T-helper 1 cell treated with Interleukin-12 subunit alpha and Interleukin-12 subunit beta and Interleukin-4 antibody, amounts not matched to agents 30 ng/mL and 1 ng/mL, for 36 hours (primary cell): ENCODE data around the gene CACNA1H. TPM values are rescaled to one million over a fixed set of nuclear protein-coding genes. Genes with fewer than 3 reads are reported as not detected.

Experiments used
- intact Hi-C: fragments of 100-400 bp; cut with micrococcal nuclease; formaldehyde crosslinking; loops from one replicate; pipeline ENCODE4 v1.15.1; 2024
- total RNA-seq: library from RNA; stranded (reverse); gene quantifications from 2 replicates; pipeline ENCODE4 v1.2.3, GENCODE V29; 2022

CACNA1H gene
- total RNA-seq, 1 donor from 2014 or later = 0.25 TPM

DNA sequence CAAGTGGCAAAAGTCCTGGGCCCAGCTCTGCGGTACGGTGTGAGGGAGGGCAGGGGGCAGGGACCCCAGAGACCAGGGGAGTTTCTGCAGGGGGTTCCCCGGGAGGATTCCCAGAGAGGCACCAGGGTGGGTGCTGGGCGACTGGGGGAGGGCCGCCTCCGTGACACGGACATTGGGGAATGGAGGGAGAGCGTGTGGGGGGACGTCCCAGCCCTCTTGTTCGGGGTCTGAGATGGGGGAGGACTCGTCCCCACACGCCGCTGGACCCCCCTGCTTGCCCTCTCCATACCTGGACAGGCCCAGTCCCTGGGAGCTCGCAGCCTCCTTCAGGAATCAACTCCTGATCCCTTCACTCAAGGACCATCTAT, 30.5 kb upstream of the CACNA1H start:
- intact Hi-C loops = no loop called here

GRCh38 chr16:1123525-1124230, 29.2 kb upstream of the CACNA1H start:
- intact Hi-C loops = loop anchor here (2.0 kb wide), 1 partner anchor 49 kb away; no protein-coding TSS in a partner anchor

DNA sequence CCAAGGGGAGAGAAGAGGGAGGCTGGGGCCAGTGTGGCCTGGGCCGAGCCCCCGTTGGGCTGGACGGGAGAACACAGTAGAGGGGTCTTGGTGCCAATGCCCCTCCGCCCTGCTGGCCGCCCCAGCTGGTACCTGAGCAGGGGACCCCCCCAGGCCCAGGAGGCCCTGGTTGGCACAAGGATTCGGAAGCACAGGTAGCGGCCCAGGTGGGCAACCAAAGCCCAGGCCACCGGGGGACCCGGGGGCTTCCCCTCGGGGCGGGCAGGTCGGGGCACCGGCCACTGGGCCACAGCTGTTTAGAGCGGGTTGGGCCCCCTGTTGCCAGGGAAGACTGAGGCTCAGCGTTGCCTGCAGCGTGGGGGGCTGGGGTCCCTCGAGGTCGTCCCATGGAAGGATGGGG, 28.6 kb upstream of the CACNA1H start:
- intact Hi-C loops = loop anchor here (2.0 kb wide), 1 partner anchor 49 kb away; no protein-coding TSS in a partner anchor

- intact Hi-C loops = loop anchor here (2.0 kb wide), 1 partner anchor 48 kb away; no protein-coding TSS in a partner anchor
Measured at GRCh38 chr16:1124795-1125194, 28.1 kb upstream of the CACNA1H start.

- intact Hi-C loops = loop anchor here (2.0 kb wide), 1 partner anchor 47 kb away; no protein-coding TSS in a partner anchor
Measured at GRCh38 chr16:1125471-1125870, 27.4 kb upstream of the CACNA1H start.

- intact Hi-C loops = no loop called here
Measured at GRCh38 chr16:1126044-1126443, 26.9 kb upstream of the CACNA1H start.

DNA sequence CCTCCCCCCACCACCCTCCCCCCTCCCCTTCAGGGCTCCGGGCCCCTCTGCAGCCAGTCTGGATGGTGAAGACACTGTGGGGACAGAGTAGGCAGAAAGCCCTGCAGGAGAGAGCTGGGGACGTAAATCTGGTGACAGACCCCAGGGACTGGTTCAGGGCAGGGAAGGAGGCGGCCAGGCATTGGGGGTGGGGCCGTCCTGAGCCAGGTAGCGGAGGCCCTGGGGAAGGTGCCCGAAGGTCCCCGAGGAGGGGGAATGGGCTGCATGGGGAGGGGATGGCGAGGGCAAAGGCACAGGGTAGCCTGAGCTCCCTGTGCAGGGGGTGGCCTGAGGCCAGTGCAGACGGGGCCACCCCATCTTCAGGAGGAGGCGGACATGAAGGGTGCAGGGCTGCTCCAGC, 26.3 kb upstream of the CACNA1H start:
- intact Hi-C loops = no loop called here

DNA sequence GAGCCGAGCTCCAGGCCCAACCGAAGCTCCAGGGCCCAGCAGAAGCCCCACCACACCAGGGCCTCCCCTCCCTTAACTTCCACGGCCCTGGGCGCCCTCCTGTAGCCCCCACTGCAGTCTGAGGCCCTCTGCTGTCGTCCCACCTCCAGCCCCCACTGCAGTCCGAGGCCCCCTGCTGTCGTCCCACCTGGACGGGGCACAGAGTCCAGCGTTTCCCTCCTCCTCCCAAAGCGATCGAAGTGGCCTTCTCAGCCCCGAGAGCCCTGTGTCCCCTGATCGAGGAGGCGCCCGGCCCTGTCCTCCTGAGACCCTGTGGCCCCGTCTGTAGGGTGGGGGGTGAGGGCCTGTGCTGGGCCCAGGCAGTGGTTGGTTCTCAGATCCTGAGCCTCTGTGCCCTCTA, 25.8 kb upstream of the CACNA1H start:
- intact Hi-C loops = no loop called here

GRCh38 chr16:1127971-1128715, 24.8 kb upstream of the CACNA1H start:
- intact Hi-C loops = no loop called here

- intact Hi-C loops = no loop called here
Measured at GRCh38 chr16:1129106-1129960, 23.6 kb upstream of the CACNA1H start.

DNA sequence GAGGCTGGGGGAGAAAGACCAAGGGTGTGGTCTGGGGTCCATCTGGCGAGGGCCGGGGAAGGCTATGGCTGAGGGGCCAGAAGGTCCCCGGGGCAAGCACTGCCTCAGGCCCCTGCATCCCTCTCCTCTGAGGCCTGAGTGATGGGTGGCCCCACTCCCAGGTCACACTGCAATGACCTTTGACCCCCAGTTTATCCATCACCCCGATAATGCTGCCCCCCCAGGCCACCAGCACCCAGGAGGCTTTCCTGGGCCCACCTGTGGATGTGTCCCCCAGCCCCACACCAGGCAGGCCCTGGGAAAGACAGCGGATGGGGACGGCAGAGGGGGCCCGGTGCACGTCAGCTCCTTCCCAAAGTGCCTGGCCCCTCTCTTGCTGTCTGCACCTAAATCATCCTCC, 22.5 kb upstream of the CACNA1H start:
- intact Hi-C loops = no loop called here

DNA sequence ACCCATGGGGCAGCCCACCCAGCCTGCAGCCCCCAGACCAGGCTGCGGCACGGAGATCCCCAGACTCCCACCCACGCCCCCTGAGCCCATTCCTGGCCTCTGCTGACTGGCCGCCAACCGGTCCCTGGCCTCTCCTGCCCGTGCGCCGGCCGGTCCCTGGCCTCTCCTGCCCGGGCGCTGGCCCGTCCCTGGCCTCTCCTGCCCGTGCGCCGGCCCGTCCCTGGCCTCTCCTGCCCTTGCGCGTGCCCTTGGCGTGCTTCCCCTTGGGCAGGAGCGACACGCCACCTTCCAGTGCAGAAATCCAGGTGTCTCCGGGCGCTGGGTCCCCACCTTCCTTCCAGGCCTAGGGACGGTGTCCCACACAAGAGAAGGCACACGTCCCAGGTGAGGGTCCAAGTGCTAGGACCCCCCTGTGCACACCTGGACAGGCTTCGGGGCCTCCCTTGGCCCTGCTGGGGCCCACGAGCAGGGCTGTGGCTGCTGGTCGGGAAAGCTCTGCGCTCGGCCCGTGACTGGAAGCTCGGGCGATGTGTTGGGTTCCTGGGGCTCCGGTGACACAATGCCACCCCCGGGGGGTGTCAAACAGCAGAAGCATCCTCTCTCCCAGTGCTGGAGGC, 21.4 kb upstream of the CACNA1H start:
- intact Hi-C loops = no loop called here

DNA sequence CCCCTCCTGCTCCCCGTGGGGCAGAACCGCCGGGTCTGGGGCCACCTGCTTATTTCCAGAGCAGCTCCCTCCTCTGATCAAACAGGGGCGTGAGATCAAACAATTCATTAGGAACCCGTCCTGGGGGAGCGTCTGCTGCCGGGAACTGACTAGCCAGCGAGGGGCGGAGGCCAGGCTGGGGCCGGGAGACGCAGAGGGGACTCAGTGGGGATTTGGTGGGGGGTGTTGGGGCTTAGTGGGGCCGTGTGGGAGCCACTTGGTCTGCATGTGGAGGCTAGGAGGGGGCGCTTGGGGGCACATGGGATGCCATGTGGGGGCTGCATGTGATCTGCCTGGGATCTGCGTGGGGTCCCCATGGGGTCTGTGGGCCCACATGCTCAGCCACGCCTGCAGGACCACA, 20.5 kb upstream of the CACNA1H start:
- intact Hi-C loops = no loop called here

DNA sequence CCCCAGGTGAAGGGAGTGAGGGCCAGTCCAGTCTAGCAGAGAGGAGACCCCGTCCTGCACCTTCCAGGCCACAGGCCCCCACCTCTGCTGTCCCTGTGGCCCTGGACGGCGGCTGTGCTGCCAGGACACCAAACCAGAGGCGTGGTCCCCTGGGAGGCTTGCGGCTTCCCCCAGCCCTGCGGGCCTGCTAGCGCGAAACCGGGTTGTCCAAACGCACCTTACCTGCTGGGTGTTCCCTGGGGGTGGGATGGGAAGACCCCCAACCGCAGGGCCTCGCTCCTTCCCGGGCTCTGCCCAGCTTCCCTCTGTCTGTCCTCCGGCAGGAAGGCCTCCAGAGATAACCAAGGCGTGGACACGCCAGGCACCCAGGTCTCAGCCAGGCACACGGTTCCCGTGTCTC, 19.6 kb upstream of the CACNA1H start:
- intact Hi-C loops = no loop called here

GRCh38 chr16:1133810-1134520, 18.9 kb upstream of the CACNA1H start:
- intact Hi-C loops = no loop called here

- intact Hi-C loops = no loop called here
Measured at GRCh38 chr16:1134776-1135458, 18.0 kb upstream of the CACNA1H start.

- intact Hi-C loops = no loop called here
Measured at GRCh38 chr16:1135459-1135825, 17.5 kb upstream of the CACNA1H start.

DNA sequence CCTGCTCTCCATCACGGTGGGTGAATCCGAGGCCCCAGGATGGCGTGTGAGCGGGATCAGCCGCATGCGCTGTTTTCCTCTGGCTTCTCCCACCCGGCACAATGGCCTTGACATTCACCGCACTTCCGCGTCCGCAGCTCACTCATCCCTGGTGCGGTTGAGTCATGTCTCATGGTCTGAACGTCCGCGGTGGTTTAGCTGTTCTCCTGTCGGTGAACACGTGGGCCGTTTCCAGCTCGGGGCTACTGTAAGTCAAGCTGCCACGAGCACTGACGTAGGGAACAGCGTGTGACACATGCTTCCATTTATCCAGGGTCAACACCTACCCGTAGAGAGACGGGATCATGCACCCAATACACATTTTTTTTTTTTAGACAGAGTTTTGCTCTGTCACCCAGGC, 15.3 kb upstream of the CACNA1H start:
- intact Hi-C loops = no loop called here

DNA sequence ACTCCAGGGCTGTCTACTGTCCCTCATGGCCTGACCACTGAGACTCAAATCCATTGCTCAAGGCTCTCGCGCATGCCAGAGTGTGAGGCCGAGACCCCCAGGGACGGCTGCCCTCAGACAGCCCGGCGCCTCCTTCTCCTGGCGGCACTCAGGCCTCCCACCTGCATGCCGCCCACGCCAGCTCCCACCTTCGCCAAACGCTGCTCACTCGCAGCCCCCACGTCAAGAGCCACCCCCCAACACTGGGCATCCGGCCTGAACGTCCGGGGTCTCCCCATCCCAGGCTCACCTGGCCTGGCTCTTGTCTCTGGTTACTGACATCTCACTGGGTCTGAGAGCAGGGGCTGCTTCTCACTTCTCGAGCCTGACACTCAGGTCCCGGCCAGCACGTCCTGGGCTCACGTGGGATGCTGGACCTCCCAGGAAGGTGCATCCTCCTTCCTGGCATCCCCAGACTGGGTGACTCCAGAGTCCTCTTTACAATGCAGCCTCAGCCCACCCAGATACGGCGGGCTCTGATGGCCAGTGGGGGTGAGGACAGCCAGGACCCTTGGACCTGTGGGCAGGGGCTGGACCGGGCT, 12.2 kb upstream of the CACNA1H start:
- intact Hi-C loops = no loop called here

GRCh38 chr16:1141191-1141590, 11.7 kb upstream of the CACNA1H start:
- intact Hi-C loops = no loop called here
